Measurements from ENCODE around the gene ARMC9.

The ARMC9 gene

GRCh38 chr2:231207734-231208133, 9.3 kb downstream of the ARMC9 start:
- DNase-seq, result no peak

GRCh38 chr2:231210782-231211181, 12.4 kb downstream of the ARMC9 start:
- DNase-seq, result no peak

DNA sequence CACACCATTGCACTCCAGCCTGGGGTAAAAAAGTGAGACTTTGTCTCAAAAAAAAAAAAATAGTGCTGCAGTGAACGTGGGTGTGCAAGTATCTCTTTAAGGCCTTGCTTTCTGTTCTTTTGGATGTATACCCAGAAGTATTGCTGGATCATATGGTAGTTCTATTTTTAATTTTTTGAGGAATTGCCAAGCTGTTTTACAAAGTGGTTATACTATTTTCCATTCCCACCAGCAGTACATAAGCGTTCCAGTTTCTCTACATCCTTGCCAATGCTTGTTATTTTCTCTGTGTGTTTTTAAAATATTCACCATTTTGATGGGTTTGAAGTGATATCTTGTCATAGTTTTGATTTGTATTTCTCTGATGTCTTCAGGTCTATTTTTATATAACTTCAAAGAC, 13.1 kb downstream of the ARMC9 start:
- no peak for DNase-seq

GRCh38 chr2:231212329-231212845, 14.0 kb downstream of the ARMC9 start:
- DNase-seq, result no peak

DNA sequence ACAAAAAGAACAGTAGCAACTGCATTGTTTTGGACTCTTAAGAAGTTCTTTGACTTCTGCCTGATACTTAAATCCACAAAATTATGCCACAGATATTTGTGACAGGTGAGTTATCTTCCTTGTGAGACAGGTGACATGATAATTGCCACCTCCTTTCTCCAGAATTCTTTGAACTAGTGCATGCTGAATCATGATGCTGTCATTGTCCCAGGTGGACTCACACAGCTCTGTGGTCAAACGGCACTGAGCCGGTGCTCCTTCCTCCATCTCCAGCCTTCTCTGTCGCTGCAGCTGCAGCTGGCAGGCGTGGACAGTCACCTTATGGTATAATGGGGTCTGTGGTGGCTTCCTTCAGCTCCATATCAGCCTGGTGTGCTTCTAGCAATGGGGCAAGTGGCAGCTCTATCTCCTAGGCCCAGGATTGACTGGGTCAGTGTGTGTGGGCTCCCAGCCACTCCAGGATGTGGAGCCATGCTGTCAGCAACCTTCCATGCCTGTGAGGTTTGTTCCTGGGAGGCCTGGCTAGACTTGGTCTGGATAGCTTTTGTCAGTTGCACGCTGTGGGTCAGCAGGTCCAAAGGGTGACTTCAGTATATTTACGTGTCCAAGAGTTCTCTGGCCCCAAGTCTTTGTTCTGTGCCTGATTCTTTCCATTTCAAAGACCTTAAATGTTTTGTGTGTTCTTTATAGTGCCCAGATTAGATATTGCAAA, 15.7 kb downstream of the ARMC9 start:
- DNase-seq, result no peak

DNA sequence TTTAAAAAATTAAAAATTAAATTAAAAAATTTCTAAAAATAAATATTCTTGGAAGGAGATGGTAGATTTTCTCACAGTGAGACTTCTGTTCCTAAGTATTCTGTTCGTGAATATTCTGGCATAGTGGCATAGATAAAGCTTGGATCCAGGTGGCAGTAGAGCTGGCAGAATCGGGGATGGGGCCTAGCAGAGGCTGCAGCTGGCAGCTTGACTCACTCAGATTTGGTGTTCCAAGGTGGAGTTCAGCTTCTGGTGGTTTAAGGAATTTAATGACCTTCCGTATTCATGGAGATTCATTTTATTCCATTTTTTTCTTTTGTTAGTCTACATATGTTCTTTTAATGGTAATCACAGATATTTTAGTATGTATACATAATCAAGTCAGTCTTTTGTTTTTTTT, 19.9 kb downstream of the ARMC9 start:
- DNase-seq, result no peak

DNA sequence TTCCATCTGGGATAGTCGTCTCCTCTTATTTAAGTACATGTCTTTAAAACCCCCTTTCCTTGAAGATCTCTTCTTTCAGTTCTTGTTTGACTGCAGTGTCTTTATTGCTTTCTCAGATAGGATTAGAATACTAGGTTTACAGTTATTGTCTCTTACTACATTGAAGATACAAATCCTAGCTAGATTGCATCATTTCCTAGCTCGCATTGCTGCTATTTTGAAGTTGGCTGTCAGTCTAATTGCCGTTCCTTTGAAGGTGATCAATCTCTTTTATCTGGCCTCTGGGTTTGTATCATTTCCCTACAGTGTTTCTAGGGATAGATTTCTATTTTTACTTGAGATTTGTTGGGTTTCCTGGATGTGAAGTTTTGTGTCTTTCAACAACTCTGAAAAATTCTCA, 20.9 kb downstream of the ARMC9 start:
- DNase-seq, result no peak

GRCh38 chr2:231221761-231222160, 23.3 kb downstream of the ARMC9 start:
- no peak for DNase-seq

GRCh38 chr2:231222318-231223000, 24.0 kb downstream of the ARMC9 start:
- DNase-seq, result no peak

- no peak for DNase-seq
Observed at GRCh38 chr2:231223001-231223375, 24.6 kb downstream of the ARMC9 start.

DNA sequence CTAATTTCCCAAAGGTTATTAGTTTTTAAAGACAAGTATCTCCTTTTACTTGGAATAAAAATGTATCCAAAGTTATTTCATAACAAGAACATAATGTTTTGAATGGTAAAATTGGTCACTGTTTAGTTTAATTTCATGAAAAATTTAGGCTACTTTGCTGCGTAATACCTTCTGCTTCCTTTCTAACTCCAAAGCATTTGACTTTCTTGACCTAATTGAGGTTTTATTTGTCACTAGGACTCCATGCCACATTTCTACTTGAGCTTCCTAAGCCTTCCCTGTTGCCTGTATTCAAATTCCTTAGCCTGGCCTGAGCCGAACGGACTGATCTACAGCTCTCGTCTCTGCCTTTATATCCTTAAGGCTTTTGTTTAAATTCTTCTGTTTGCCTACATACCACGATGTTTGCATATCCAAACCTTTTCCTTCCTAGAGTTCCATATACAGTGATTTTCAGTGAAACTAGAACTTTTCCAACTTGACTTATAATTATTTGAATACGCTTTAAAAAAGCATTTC, 25.1 kb downstream of the ARMC9 start:
- DNase-seq, result no peak

DNA sequence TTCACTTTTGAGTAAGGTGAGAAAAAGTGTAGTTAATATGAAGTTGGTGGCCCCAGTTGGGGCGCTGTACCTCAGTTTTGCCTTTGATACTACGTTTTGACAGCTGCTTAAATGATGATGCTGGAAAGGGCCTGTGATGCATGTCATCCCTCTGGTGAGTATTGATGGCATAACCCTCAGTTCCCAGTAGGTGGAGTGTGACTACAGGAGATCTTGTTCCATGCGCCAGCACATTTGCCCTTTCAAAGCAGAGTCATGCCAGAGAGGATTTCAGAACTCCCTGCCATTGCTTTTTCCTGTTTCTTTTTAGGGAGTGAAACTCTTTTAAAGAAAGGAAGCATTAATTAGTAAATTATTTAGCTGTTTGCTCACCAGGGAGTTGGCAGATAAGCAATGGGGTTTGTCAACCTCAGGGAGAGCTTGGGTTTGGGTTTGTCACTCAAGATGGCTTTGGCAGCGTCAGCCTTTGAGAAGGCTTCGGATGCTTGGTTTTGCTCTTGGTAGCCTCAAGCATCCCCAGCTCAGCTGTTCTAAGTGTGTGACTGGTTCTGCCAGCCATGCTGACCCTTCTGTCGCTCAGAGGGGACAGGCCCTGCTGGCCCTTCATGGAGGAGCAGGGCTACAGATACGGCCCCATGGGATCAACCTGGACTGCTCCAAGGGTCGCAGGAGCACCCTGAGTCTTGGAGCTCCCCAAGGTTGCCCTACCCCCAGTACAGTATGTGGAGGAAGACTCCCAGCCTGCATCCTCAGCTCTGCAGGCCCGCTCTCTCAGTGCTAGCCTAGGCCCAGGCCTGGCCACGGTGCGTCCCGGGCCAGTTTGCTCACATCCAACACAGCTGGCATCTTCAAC, 29.1 kb downstream of the ARMC9 start:
- peak; percentile 58 for DNase-seq

GRCh38 chr2:231228223-231228622, 29.8 kb downstream of the ARMC9 start:
- DNase-seq, result no peak

DNA sequence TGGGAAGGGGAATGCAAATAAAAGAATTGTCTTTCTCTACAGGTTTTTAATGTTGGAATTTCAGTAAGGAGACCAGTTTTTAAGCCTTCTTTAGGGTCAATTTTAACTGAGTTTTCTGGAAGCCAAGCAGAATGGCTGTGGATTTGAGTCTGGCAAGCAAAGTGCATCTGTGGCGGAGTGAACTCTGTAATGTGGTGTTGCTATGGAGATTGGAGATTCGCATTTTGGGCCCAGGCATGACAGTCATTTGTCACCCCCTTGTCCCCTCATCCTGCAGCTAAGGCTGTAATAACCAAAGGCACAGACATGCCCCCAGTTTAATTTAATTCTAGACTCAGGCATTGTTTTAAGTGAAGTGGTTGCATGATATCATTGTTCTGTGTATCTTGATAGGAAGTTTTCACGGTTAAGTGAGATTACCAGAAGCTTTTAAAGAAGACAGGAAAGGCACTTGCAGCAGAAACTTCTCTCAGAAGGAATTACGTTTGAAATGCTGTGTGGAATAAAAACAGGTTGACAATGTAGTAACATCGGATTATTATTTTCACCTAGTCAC, 30.6 kb downstream of the ARMC9 start:
- DNase-seq, result no peak

DNA sequence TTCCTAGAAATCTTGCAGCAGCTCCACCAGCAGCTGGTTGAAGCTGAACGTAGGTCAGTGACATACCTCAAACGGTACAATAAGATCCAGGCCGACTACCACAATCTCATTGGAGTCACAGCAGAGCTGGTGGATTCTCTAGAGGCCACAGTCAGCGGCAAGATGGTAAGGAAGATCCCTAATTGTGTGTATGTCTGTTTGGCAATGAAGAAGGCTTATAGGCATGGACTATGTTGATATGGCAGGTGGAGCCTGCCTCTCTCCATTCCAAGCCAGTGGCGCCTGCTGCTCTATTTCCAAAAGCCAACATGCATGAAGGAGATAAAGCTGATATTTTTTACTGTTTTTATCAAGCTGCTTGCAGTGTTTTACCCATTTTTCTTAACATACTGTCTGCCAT, 36.8 kb downstream of the ARMC9 start:
- DNase-seq, result no peak

GRCh38 chr2:231238689-231239088, 40.3 kb downstream of the ARMC9 start:
- DNase-seq, result no peak

- no peak for DNase-seq
Observed at GRCh38 chr2:231239751-231240150, 41.3 kb downstream of the ARMC9 start.

- no peak for DNase-seq
Observed at GRCh38 chr2:231241755-231242507, 43.5 kb downstream of the ARMC9 start.

- no peak for DNase-seq
Observed at GRCh38 chr2:231243866-231244265, 45.4 kb downstream of the ARMC9 start.

- DNase-seq, result no peak
Observed at GRCh38 chr2:231244382-231245248, 46.2 kb downstream of the ARMC9 start.
